Measurements from ENCODE around the gene SYDE1.

DNA sequence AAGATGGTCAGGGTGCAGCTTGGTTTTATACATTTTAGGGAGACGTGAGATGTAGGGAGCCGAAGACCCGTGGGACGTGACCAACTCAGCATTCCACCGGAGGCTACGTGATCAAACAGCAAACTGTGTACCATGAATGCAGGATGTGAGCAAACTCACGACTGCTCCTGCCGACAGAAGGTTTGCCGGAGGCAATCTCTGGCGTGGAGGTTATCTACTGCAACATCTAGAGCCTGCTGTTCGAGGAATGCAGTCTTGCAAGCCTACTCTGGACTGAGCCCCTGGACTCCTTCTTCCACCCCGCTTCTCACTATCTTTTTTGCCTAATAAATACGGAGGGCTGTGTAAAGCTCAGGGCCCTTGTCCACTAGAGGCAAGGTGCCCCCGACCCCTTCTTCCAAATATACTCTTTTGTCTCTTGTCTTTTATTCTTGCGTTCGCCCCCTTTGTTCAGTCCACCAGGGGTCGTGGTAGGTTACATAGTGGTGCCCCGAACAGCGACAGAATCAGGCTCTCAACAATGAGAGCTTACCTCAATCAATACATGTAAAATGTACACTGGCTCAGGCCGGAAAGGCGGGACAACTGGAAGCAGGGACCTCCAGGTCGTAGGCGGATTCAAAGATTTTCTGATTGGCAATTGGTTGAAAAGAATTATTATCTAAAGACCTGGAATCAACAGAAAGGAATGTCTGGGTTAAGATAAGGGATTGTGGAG, 34.1 kb upstream of the SYDE1 start:
- TF ChIP-seq, protein P1, sequence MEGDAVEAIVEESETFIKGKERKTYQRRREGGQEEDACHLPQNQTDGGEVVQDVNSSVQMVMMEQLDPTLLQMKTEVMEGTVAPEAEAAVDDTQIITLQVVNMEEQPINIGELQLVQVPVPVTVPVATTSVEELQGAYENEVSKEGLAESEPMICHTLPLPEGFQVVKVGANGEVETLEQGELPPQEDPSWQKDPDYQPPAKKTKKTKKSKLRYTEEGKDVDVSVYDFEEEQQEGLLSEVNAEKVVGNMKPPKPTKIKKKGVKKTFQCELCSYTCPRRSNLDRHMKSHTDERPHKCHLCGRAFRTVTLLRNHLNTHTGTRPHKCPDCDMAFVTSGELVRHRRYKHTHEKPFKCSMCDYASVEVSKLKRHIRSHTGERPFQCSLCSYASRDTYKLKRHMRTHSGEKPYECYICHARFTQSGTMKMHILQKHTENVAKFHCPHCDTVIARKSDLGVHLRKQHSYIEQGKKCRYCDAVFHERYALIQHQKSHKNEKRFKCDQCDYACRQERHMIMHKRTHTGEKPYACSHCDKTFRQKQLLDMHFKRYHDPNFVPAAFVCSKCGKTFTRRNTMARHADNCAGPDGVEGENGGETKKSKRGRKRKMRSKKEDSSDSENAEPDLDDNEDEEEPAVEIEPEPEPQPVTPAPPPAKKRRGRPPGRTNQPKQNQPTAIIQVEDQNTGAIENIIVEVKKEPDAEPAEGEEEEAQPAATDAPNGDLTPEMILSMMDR (conservative IDR thresholded peaks at IDR 0.05): no peak; the same call in 1 of the 2 replicates
- no peak for TF ChIP-seq ZFX (IDR thresholded peaks at IDR 0.05)

Measured in C4-2B (cell line).